Parathyroid adenoma (tissue), 2 donors: ENCODE data around the gene MID1.

Experiments
- H2AFZ ChIP-seq: fragments of 300-600 bp; sonication (generic); one replicate; pipeline ENCODE4 v1.7.0; 2017; ENCODE audit warnings: antibody characterized with exemption, mild to moderate bottlenecking
- H3K27ac ChIP-seq: fragments of 300-600 bp; sonication (generic); one replicate; pipeline ENCODE4 v1.7.0; 2017
- H3K27me3 ChIP-seq: fragments of 300-600 bp; sonication (generic); one replicate; pipeline ENCODE4 v1.7.0; 2017; ENCODE audit warnings: low read length; ENCODE audit not compliant: control insufficient read depth, insufficient read depth
- H3K36me3 ChIP-seq: fragments of 300-600 bp; sonication (generic); one replicate; pipeline ENCODE4 v1.7.0; 2017; ENCODE audit warnings: low read length; ENCODE audit not compliant: control insufficient read depth, insufficient read depth
- H3K4me1 ChIP-seq: fragments of 300-600 bp; sonication (generic); one replicate; pipeline ENCODE4 v1.7.0; 2017; ENCODE audit warnings: control low read depth
- H3K4me2 ChIP-seq: fragments of 300-600 bp; sonication (generic); one replicate; pipeline ENCODE4 v1.7.0; 2017; ENCODE audit warnings: low read length
- H3K4me3 ChIP-seq: fragments of 300-600 bp; sonication (generic); one replicate; pipeline ENCODE4 v1.7.0; 2017; ENCODE audit warnings: low read depth, low read length
- H3K79me2 ChIP-seq: fragments of 300-600 bp; sonication (generic); one replicate; pipeline ENCODE4 v1.7.0; 2017; ENCODE audit warnings: control low read depth
- H3K9ac ChIP-seq: fragments of 300-600 bp; sonication (generic); one replicate; pipeline ENCODE4 v1.7.0; 2017; ENCODE audit warnings: mild to moderate bottlenecking
- H3K9me3 ChIP-seq: fragments of 300-600 bp; sonication (generic); one replicate; pipeline ENCODE4 v1.7.0; 2017; ENCODE audit warnings: low read length; ENCODE audit not compliant: control insufficient read depth
- TF ChIP-seq, protein P1 (sequence below): fragments of 300-600 bp; sonication (generic); IDR thresholded peaks from one replicate; pipeline ENCODE4 v1.7.0; 2017; ENCODE audit warnings: antibody characterized with exemption, mild to moderate bottlenecking
- donor health status: primary hyperparathyroidism.

MID1 gene

DNA sequence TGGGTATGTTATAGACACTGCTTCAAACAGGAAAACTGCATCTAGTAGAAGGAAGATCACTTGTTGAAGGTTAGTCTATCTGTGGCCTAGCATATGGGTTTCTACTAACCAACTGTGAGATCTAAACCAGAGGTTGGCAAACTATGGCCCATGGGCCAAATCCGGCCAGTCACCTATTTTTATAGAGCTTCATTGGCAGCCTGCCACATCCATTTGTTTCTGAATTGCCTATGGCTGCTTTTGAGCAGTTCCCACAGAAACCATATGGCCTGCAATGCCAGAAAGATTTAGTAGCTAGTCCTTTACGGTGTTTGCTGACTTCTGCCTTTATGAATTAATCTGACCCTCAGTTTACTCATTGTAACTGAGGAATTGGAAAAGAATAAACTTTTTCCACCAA, 71.1 kb downstream of the MID1 start:
- no peak overlapping the region for H3K4me2 ChIP-seq
- no peak overlapping the region for H2AFZ ChIP-seq
- H3K9me3 ChIP-seq = no peaks in the 10 kb centered on the region
- H3K36me3 ChIP-seq = no peaks in the 10 kb centered on the region
- no peaks in the 10 kb centered on the region for H3K4me1 ChIP-seq
- H3K27ac ChIP-seq = no peak overlapping the region
- H3K79me2 ChIP-seq = no peaks in the 10 kb centered on the region
- no peak overlapping the region for H3K9ac ChIP-seq
- no peak overlapping the region for H3K4me3 ChIP-seq
- TF ChIP-seq, protein P1, sequence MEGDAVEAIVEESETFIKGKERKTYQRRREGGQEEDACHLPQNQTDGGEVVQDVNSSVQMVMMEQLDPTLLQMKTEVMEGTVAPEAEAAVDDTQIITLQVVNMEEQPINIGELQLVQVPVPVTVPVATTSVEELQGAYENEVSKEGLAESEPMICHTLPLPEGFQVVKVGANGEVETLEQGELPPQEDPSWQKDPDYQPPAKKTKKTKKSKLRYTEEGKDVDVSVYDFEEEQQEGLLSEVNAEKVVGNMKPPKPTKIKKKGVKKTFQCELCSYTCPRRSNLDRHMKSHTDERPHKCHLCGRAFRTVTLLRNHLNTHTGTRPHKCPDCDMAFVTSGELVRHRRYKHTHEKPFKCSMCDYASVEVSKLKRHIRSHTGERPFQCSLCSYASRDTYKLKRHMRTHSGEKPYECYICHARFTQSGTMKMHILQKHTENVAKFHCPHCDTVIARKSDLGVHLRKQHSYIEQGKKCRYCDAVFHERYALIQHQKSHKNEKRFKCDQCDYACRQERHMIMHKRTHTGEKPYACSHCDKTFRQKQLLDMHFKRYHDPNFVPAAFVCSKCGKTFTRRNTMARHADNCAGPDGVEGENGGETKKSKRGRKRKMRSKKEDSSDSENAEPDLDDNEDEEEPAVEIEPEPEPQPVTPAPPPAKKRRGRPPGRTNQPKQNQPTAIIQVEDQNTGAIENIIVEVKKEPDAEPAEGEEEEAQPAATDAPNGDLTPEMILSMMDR = no peak
- no peaks in the 10 kb centered on the region for H3K27me3 ChIP-seq

DNA sequence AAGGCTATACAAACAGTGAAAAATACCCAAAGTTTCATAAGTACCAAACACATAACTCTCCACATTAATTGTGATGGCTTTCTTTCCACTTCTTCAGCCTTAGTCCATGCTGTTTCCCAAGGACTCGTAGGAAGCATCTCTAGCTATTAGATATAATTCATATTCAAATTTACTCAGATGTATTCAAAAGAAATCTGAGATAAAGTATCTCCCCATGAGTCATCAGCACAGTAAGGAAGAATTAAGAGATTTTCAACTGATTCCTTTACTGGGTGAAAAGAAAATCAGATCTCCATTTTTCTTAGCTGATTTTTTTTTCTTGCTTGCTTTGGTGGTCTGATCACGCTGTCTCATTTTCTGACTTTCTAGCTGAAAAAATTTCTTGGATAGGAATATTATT, 71.7 kb downstream of the MID1 start:
- H3K9ac ChIP-seq = no peak overlapping the region
- no peak overlapping the region for H3K4me2 ChIP-seq
- TF ChIP-seq, protein P1 = no peak
- H2AFZ ChIP-seq = no peak overlapping the region
- no peaks in the 10 kb centered on the region for H3K4me1 ChIP-seq
- no peaks in the 10 kb centered on the region for H3K36me3 ChIP-seq
- H3K27ac ChIP-seq = no peak overlapping the region
- no peaks in the 10 kb centered on the region for H3K79me2 ChIP-seq
- H3K27me3 ChIP-seq = no peaks in the 10 kb centered on the region
- no peak overlapping the region for H3K4me3 ChIP-seq
- H3K9me3 ChIP-seq = no peaks in the 10 kb centered on the region

GRCh38 chrX:10545882-10546281, 74.5 kb downstream of the MID1 start:
- Histone ChIP-seq H3K27me3 (no peaks in the 10 kb centered on the region), H3K4me3 (no peak overlapping the region), H3K27ac (no peak overlapping the region), H3K79me2 (no peaks in the 10 kb centered on the region), H2AFZ (no peak overlapping the region), H3K9ac (no peak overlapping the region), H3K9me3 (no peaks in the 10 kb centered on the region), H3K4me1 (no peaks in the 10 kb centered on the region), H3K36me3 (no peaks in the 10 kb centered on the region), H3K4me2 (no peak overlapping the region)
- TF ChIP-seq, protein P1 = no peak

DNA sequence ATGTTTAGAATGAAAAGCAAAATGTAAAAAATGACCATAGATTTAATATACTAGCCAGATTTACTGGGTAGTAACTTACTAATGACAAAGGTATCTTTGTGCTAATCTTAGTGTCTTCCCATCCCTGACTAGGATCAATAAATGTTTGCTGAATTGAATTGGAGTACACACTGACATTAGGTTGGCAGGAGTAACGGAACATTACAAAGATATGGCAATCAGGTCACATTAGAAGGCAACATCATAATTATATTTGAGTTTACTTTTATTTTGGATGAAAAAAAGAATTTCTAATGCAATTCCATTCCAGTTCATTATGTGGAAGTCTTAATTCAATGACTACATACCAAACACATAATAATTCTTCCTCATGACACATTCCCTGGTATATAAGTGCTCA, 77.8 kb downstream of the MID1 start:
- Histone ChIP-seq H3K36me3 (no peaks in the 10 kb centered on the region), H3K9ac (no peak overlapping the region), H2AFZ (no peak overlapping the region), H3K79me2 (no peaks in the 10 kb centered on the region), H3K27ac (no peak overlapping the region), H3K4me3 (no peak overlapping the region), H3K4me1 (no peaks in the 10 kb centered on the region), H3K27me3 (no peaks in the 10 kb centered on the region), H3K9me3 (no peaks in the 10 kb centered on the region), H3K4me2 (no peak overlapping the region)
- TF ChIP-seq, protein P1 = no peak

- H3K27ac ChIP-seq = no peak overlapping the region
- TF ChIP-seq, protein P1 = no peak
Observed at GRCh38 chrX:10538831-10539230, 81.6 kb downstream of the MID1 start.

More at GRCh38 chrX:10538831-10539230, 81.6 kb downstream of the MID1 start:
- Histone ChIP-seq H3K4me2 (no peak overlapping the region), H2AFZ (no peak overlapping the region), H3K79me2 (no peaks in the 10 kb centered on the region), H3K4me3 (no peak overlapping the region), H3K9ac (no peak overlapping the region), H3K36me3 (no peaks in the 10 kb centered on the region), H3K4me1 (no peaks in the 10 kb centered on the region), H3K9me3 (no peaks in the 10 kb centered on the region), H3K27me3 (no peaks in the 10 kb centered on the region)
